ENCODE results near the gene BRPF3. TPM values are rescaled to one million over a fixed set of nuclear protein-coding genes. Genes with fewer than 3 reads are reported as not detected.

BRPF3 gene
- total and polyA plus RNA-seq, 11 donors, result 8.2 to 29.1 (median 17.6) TPM

DNA sequence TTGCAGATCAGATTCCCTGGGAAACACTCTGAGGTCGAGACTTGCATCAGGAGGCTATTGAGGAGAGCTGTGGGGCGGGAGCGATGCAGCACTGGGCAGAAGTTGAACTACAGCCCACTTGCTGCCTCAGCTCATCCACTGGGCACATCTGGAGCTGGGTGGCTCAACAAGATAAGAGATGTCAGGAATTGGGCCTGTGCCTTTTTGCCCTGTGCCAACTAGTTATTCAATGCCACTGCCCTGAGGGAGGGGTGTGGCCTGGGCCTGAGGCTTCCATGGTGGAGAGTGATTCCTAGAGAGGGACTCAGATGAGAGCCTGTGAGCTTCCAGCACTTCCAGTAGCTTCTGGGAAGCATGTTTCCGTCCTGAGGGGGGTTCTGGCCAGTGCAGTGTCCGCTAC is 32.7 kb downstream of the BRPF3 start:
- Histone ChIP-seq H3K4me3 (no peak overlapping the region), H3K27me3 (no peaks in the 10 kb centered on the region), H3K36me3 (peaks cover 0 to 98% (median 87%) of the 10 kb centered on the region in 9 donors), H3K9me3 (no peaks in the 10 kb centered on the region), H3K27ac (no peak overlapping the region), H3K4me1 (peaks cover 0 to 8% (median 0%) of the 10 kb centered on the region in 12 donors)
- TF ChIP-seq, protein P1, sequence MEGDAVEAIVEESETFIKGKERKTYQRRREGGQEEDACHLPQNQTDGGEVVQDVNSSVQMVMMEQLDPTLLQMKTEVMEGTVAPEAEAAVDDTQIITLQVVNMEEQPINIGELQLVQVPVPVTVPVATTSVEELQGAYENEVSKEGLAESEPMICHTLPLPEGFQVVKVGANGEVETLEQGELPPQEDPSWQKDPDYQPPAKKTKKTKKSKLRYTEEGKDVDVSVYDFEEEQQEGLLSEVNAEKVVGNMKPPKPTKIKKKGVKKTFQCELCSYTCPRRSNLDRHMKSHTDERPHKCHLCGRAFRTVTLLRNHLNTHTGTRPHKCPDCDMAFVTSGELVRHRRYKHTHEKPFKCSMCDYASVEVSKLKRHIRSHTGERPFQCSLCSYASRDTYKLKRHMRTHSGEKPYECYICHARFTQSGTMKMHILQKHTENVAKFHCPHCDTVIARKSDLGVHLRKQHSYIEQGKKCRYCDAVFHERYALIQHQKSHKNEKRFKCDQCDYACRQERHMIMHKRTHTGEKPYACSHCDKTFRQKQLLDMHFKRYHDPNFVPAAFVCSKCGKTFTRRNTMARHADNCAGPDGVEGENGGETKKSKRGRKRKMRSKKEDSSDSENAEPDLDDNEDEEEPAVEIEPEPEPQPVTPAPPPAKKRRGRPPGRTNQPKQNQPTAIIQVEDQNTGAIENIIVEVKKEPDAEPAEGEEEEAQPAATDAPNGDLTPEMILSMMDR (IDR thresholded peaks at IDR 0.05), result no peak
- TF ChIP-seq POLR2A (IDR thresholded peaks at IDR 0.05), result no peak
- ATAC-seq (no peak), DNase-seq (no peak)
- intact Hi-C loops (cut with DNase I), result no loop called here
- WGBS, 4 donors, result 70 to 92% (median 82%) methylated on average over 5 of the region's 5 CpGs

DNA sequence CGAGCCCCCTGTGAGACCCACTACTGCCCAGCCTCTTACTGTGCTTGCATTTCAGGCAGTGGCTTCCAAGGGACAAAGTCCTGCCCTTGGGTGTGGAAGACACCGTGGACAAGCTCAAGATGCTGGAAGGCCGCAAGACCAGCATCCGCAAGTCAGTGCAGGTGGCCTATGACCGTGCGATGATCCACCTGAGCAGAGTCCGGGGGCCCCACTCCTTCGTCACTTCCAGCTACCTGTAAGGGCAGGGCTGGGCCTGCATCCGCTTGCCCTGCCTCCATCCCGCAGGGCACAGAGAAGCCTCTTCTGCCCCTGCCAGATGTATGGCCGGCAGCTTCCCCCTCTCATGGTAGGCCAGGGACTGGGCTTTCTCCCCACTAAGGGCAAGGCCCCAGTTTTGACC is 33.8 kb downstream of the BRPF3 start:
- WGBS, 4 donors, result 92 to 96% (median 95%) methylated on average over 8 to 11 of the region's 11 CpGs
- Histone ChIP-seq H3K4me3 (no peak overlapping the region), H3K36me3 (peaks cover 0 to 86% (median 78%) of the 10 kb centered on the region in 9 donors), H3K9me3 (no peaks in the 10 kb centered on the region), H3K27ac (no peak overlapping the region), H3K27me3 (no peaks in the 10 kb centered on the region), H3K4me1 (peaks cover 0 to under 1% (median 0%) of the 10 kb centered on the region in 12 donors)
- intact Hi-C loops (cut with DNase I), result no loop called here
- ATAC-seq (peak in 1 of 4 donors; percentile 30), DNase-seq (no peak)
- TF ChIP-seq, protein P1 (IDR thresholded peaks at IDR 0.05), result no peak
- TF ChIP-seq POLR2A (IDR thresholded peaks at IDR 0.05), result no peak

DNA sequence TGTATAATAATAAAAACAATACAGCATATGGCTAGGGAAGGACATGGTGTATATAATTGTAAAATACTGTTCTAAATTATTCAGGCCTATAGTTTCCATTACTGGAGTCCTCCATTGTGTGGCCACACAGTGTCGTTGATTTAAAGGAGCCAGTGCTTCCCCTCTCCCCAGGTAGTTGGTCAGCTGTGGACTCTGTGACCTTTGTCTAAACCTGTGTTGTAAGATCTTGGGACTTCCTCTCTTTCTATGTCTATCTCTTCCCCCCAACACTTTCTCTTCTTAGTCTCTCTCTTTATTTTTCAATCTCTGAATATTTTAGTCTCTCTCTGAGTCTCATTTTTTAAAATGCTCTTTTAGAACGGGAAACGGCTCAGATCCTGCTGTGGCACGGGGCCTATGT is 35.6 kb downstream of the BRPF3 start:
- TF ChIP-seq, protein P1 (IDR thresholded peaks at IDR 0.05), result no peak
- TF ChIP-seq POLR2A (IDR thresholded peaks at IDR 0.05), result no peak
- Histone ChIP-seq H3K4me3 (no peak overlapping the region), H3K27me3 (no peaks in the 10 kb centered on the region), H3K27ac (no peak overlapping the region), H3K4me1 (no peaks in the 10 kb centered on the region), H3K36me3 (peaks cover 0 to 68% (median 62%) of the 10 kb centered on the region in 9 donors), H3K9me3 (no peaks in the 10 kb centered on the region)
- WGBS, 4 donors, result 83 to 91% (median 87%) methylated on average over 4 of the region's 4 CpGs
- DNase-seq (no peak), ATAC-seq (no peak)
- intact Hi-C loops (cut with DNase I), result no loop called here

DNA sequence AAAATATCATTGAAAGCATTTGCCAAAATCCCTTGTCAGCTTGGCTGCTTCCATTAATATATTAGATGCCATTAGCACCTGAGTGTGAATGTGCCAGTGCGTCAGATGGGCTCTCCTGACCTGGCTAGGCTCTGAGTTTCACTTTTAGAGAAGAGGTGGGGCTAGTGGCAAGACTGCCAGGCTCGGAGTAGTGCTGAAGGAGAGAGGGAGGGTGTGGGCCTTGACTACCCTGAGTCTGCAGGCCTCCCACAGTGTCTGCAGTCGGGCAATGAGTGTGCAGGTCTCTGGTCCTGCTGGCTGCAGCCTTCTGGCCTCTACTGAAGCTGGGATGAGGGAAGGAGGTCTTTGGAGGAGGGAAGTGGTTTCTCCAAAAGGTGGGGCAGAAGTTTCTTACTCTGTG is 38.8 kb downstream of the BRPF3 start:
- DNase-seq, result no peak
- no peak for ATAC-seq
- H3K27me3 ChIP-seq, result no peaks in the 10 kb centered on the region
- no peak for TF ChIP-seq POLR2A (IDR thresholded peaks at IDR 0.05)
- TF ChIP-seq, protein P1 (IDR thresholded peaks at IDR 0.05), result no peak
- 56 to 75% (median 61%) methylated on average over 3 of the region's 3 CpGs for whole genome bisulfite sequencing, 4 donors
- H3K4me3 ChIP-seq, result no peak overlapping the region
- H3K4me1 ChIP-seq, result no peaks in the 10 kb centered on the region
- H3K36me3 ChIP-seq, result peaks cover 0 to 37% (median 32%) of the 10 kb centered on the region in 9 donors
- H3K27ac ChIP-seq, result no peak overlapping the region
- H3K9me3 ChIP-seq, result no peaks in the 10 kb centered on the region
- intact Hi-C loops (cut with DNase I), result no loop called here
